Type B pancreatic cell (in vitro differentiated cells): ENCODE results near the gene SPG7. TPM values are rescaled to one million over a fixed set of nuclear protein-coding genes. Genes with fewer than 3 reads are reported as not detected.
A peak's percentile ranks its signal among the peaks of the same experiment; 100 is the strongest.

Experiments
- DNase-seq: peaks from one replicate; pipeline ENCODE4 v3.0.0; 2021; ENCODE audit warnings: mixed read lengths; ENCODE audit not compliant: unreplicated experiment; ENCODE audit errors: extremely low spot score
- H3K27ac Mint-ChIP-seq: 2 replicates; pipeline ENCODE4 v1.8.0; 2021; ENCODE audit warnings: mild to moderate bottlenecking, mixed read lengths
- H3K27me3 Mint-ChIP-seq: 2 replicates; pipeline ENCODE4 v1.8.0; 2021; ENCODE audit warnings: mixed read lengths
- H3K36me3 Mint-ChIP-seq: 2 replicates; pipeline ENCODE4 v1.8.0; 2021; ENCODE audit warnings: mixed read lengths
- H3K4me1 Mint-ChIP-seq: one replicate; pipeline ENCODE4 v1.8.0; 2021; ENCODE audit warnings: mixed read lengths; ENCODE audit not compliant: unreplicated experiment
- H3K4me3 Mint-ChIP-seq: 2 replicates; pipeline ENCODE4 v1.8.0; 2021; ENCODE audit warnings: mild to moderate bottlenecking, mixed read lengths
- H3K9me3 Mint-ChIP-seq: 2 replicates; pipeline ENCODE4 v1.8.0; 2021; ENCODE audit warnings: mixed read lengths
- CTCF ChIP-seq: fragments of 200-600 bp; sonication (generic); conservative IDR thresholded peaks from 2 replicates; pipeline ENCODE4 v1.5.0; 2021; ENCODE audit warnings: antibody characterized with exemption, mild to moderate bottlenecking
- total RNA-seq: library from RNA; stranded (reverse); gene quantifications from 2 replicates; pipeline ENCODE4 v1.2.1, GENCODE V29; 2021; ENCODE audit warnings: low replicate concordance

SPG7 gene
- total RNA-seq, 1 donor from 2014 or later, result 129 TPM

- Mint-ChIP-seq H3K4me3 (peak overlapping the region; percentile 34), H3K36me3 (peaks cover 8% of the 10 kb centered on the region), H3K4me1 (peaks cover 74% of the 10 kb centered on the region), H3K27ac (peak overlapping the region; percentile 72), H3K27me3 (no peaks in the 10 kb centered on the region), H3K9me3 (no peaks in the 10 kb centered on the region)
- DNase-seq, result no peak
- no peak for TF ChIP-seq CTCF
Observed at GRCh38 chr16:89482150-89482816, 25.9 kb upstream of the SPG7 start.

GRCh38 chr16:89482817-89483205 lies 25.4 kb upstream of the SPG7 start:
- H3K9me3 Mint-ChIP-seq, result no peaks in the 10 kb centered on the region
- peak overlapping the region; percentile 72 for H3K27ac Mint-ChIP-seq
- H3K4me1 Mint-ChIP-seq, result peaks cover 74% of the 10 kb centered on the region
- no peaks in the 10 kb centered on the region for H3K27me3 Mint-ChIP-seq
- no peak for TF ChIP-seq CTCF
- H3K4me3 Mint-ChIP-seq, result peak overlapping the region; percentile 34
- H3K36me3 Mint-ChIP-seq, result peaks cover 8% of the 10 kb centered on the region
- DNase-seq, result no peak

GRCh38 chr16:89484041-89484501 lies 24.1 kb upstream of the SPG7 start:
- TF ChIP-seq CTCF, result no peak
- Mint-ChIP-seq H3K36me3 (peaks cover 13% of the 10 kb centered on the region), H3K9me3 (no peaks in the 10 kb centered on the region), H3K4me1 (peaks cover 73% of the 10 kb centered on the region), H3K27me3 (no peaks in the 10 kb centered on the region), H3K4me3 (no peak overlapping the region), H3K27ac (peak overlapping the region; percentile 28)
- DNase-seq, result no peak

GRCh38 chr16:89484923-89485679 lies 23.1 kb upstream of the SPG7 start:
- no peak for DNase-seq
- Mint-ChIP-seq H3K36me3 (peaks cover 14% of the 10 kb centered on the region), H3K4me1 (peaks cover 73% of the 10 kb centered on the region), H3K27ac (peak overlapping the region; percentile 76), H3K4me3 (peak overlapping the region; percentile 30), H3K27me3 (no peaks in the 10 kb centered on the region), H3K9me3 (no peaks in the 10 kb centered on the region)
- no peak for TF ChIP-seq CTCF

- H3K9me3 Mint-ChIP-seq, result no peaks in the 10 kb centered on the region
- peak overlapping the region; percentile 76 for H3K27ac Mint-ChIP-seq
- peaks cover 14% of the 10 kb centered on the region for H3K36me3 Mint-ChIP-seq
- H3K4me3 Mint-ChIP-seq, result peak overlapping the region; percentile 19
- no peak for TF ChIP-seq CTCF
- no peak for DNase-seq
- no peaks in the 10 kb centered on the region for H3K27me3 Mint-ChIP-seq
- H3K4me1 Mint-ChIP-seq, result peaks cover 69% of the 10 kb centered on the region
Observed at GRCh38 chr16:89485701-89486246, 22.4 kb upstream of the SPG7 start.
